Natural killer cell (primary cell): ENCODE data around the gene RUNX3. TPM values are rescaled to one million over a fixed set of nuclear protein-coding genes. Genes with fewer than 3 reads are reported as not detected.

Source experiments
- ATAC-seq, 3 donors: fragments of 150-1000 bp in 2 of 3; fragments of 200-7000 bp in 1 of 3; cut with Tn5 transposase; 1 replicate in 1 of 3; 2 replicates in 2 of 3; pipeline ENCODE4 v1.10.0; 2021; ENCODE audit warnings: mild to moderate bottlenecking in 2 of 3, moderate library complexity in 2 of 3
- DNase-seq, 2 donors: peaks; one replicate each; pipeline versions ENCODE4 v3.0.0 to v3.0.0-alpha.2; 2013 to 2021; ENCODE audit warnings: mixed read lengths in 1 of 2
- H3K27ac ChIP-seq: one replicate; pipeline ENCODE4 v1.5.1; 2013; ENCODE audit warnings: mild to moderate bottlenecking, low read length
- H3K27me3 ChIP-seq: one replicate; pipeline ENCODE4 v1.6.1; 2013; ENCODE audit warnings: low read length; ENCODE audit not compliant: control insufficient read depth, insufficient read depth
- H3K36me3 ChIP-seq: one replicate; pipeline ENCODE4 v1.6.1; 2013; ENCODE audit warnings: low read length; ENCODE audit not compliant: control insufficient read depth, insufficient read depth
- H3K4me1 ChIP-seq: one replicate; pipeline ENCODE4 v1.6.1; 2013; ENCODE audit warnings: low read length; ENCODE audit not compliant: control insufficient read depth, insufficient read depth
- H3K4me3 ChIP-seq: one replicate; pipeline ENCODE4 v1.5.1; 2013; ENCODE audit warnings: low read length
- H3K9me3 ChIP-seq: one replicate; pipeline ENCODE4 v1.6.1; 2013; ENCODE audit warnings: low read length; ENCODE audit not compliant: control insufficient read depth, insufficient read depth
- H3K27ac Mint-ChIP-seq, 2 donors: one replicate each; pipeline ENCODE4 v1.8.0; 2022; ENCODE audit warnings: mild to moderate bottlenecking in 2 of 2, mixed read lengths in 2 of 2, moderate library complexity in 1 of 2
- H3K27me3 Mint-ChIP-seq, 2 donors: one replicate each; pipeline ENCODE4 v1.8.0; 2022; ENCODE audit warnings: low read depth in 2 of 2, mixed read lengths in 2 of 2
- H3K36me3 Mint-ChIP-seq: one replicate; pipeline ENCODE4 v1.8.0; 2022; ENCODE audit warnings: mixed read lengths
- H3K4me1 Mint-ChIP-seq, 2 donors: one replicate each; pipeline ENCODE4 v1.8.0; 2022; ENCODE audit warnings: mixed read lengths in 2 of 2
- H3K4me3 Mint-ChIP-seq: one replicate; pipeline ENCODE4 v1.8.0; 2022; ENCODE audit warnings: mild to moderate bottlenecking, moderate library complexity, mixed read lengths
- H3K9me3 Mint-ChIP-seq, 2 donors: one replicate each; pipeline ENCODE4 v1.8.0; 2022; ENCODE audit warnings: mixed read lengths in 2 of 2
- WGBS: methylation state at CpG from one replicate; pipeline ENCODE4 v1.1.7; 2013; ENCODE audit warnings: missing lambda C conversion rate; ENCODE audit not compliant: insufficient coverage; 5-methylcytosine and 5-hydroxymethylcytosine counted together
- intact Hi-C: fragments of 100-400 bp; cut with micrococcal nuclease; formaldehyde crosslinking; loops from one replicate; pipeline ENCODE4 v1.14.2; 2022
- total RNA-seq, 4 donors: library from RNA; stranded (reverse); fragments of 120-200 nt in 1 of 4; gene quantifications; one replicate each; pipeline versions ENCODE4 v1.2.3 to v1.2.4, GENCODE V29; 2013 to 2022
- TF ChIP-seq, protein P1 (sequence below): fragments of 200-600 bp; IDR thresholded peaks from one replicate; pipeline ENCODE4 v1.8.0; 2022; ENCODE audit warnings: antibody characterized with exemption

RUNX3 gene
- total RNA-seq, 3 donors from 2014 or later (not counting 1 experiment from before 2014, with no cell fraction given): 537 to 630 (median 601) TPM

DNA sequence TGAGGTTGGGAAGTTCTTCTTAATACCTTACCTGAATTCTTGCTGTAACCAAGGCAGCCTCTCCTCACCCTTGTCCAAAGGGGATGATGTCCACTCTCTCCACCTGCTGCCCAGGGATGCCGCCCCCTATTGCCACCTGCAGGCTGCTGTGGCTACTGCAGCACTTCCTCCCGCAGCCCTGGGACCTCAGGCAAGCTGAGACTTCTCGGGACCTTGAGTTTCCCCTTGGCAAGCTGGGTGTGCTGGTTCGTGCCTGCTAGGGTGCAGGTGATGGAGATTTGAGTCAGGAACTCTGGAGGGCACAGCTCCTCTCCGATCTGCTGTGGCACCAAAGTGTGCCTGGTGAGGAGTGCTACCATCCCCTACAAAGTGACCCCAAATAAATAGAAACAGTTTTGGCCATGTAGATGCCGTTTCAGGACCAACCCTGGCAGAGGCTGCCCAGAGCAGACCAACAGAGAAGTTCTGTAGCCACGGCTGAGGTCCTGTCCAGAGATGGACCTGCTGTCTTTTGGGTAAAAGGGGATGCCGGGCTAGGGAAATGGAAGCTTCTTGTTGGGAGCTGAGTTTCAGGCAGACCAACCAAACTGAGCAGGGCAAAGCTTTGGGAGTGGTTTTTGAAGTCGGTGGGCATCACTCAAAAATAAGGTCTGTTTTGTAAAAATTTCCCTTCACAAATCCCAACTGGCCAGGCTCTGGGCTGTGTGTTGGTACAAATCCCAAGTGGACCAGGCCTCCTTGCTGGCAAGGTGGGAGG lies 31.7 kb downstream of the RUNX3 start:
- H3K4me1 ChIP-seq: peaks cover 76% of the 10 kb centered on the region
- 39% methylated on average over 8 of the region's 9 CpGs for WGBS
- ATAC-seq (peak; percentile 61 to 73 (median 67)), DNase-seq (peak; percentile 65 to 73)
- no peak overlapping the region for H3K4me3 ChIP-seq
- H3K27me3 Mint-ChIP-seq: no peaks in the 10 kb centered on the region
- no peaks in the 10 kb centered on the region for H3K27me3 ChIP-seq
- no peaks in the 10 kb centered on the region for H3K9me3 ChIP-seq
- H3K4me1 Mint-ChIP-seq: peaks cover 47 to 66% of the 10 kb centered on the region in 2 donors
- peaks cover under 1% of the 10 kb centered on the region for H3K36me3 Mint-ChIP-seq
- H3K27ac ChIP-seq: peak overlapping the region; percentile 55
- H3K4me3 Mint-ChIP-seq: peak overlapping the region; percentile 52
- peak overlapping the region; percentile 91 to 99 for H3K27ac Mint-ChIP-seq
- peaks cover 32% of the 10 kb centered on the region for H3K36me3 ChIP-seq
- intact Hi-C loops: loop anchor here (1.0 to 2.0 kb wide), 2 partner anchors 42 to 50 kb away; no protein-coding TSS in a partner anchor
- H3K9me3 Mint-ChIP-seq: no peaks in the 10 kb centered on the region
- TF ChIP-seq, protein P1, sequence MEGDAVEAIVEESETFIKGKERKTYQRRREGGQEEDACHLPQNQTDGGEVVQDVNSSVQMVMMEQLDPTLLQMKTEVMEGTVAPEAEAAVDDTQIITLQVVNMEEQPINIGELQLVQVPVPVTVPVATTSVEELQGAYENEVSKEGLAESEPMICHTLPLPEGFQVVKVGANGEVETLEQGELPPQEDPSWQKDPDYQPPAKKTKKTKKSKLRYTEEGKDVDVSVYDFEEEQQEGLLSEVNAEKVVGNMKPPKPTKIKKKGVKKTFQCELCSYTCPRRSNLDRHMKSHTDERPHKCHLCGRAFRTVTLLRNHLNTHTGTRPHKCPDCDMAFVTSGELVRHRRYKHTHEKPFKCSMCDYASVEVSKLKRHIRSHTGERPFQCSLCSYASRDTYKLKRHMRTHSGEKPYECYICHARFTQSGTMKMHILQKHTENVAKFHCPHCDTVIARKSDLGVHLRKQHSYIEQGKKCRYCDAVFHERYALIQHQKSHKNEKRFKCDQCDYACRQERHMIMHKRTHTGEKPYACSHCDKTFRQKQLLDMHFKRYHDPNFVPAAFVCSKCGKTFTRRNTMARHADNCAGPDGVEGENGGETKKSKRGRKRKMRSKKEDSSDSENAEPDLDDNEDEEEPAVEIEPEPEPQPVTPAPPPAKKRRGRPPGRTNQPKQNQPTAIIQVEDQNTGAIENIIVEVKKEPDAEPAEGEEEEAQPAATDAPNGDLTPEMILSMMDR: peak; percentile 84

DNA sequence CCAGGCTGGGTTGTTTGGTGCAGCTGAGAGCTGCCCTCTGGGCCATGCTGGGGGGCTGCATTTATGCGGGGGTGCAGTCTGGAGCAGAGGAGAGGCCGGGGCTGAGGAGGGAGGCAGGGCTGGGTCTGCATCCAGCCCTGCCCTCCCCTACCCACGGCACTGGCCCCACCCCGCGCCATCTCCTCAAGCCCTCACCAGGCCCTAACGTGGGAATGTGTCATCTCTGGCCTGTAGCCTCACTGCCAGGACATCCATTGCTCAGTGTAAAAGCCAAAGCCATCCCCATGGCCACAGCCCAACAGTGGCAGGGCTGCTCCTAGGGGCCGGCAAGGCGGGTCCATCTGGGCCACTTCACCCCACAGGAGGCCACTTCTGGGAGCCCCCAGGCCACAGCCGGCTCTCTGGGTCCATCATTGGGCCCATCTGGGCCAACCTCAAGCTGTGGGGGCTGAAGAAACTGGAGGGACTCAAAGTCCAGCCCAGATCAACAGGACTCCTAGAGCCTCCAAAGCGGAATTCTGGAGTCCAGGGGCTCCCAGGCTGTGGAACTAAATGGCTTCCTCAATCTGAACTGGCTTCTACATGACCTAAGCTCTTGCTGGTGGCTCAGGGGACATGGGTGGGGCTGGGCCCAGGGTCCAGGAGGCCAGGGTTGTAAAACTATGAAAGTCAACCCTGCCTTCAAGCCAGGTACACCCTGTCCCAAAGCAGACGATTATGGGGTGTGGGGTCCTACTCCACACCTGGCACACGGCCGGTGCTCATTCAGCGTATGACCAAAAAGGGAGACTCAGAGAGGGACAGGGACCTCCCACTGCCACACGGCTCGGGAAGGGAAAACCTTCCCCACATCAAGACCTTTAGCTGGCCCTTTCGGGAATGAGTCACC lies 32.6 kb downstream of the RUNX3 start:
- Mint-ChIP-seq H3K27me3 (no peaks in the 10 kb centered on the region), H3K4me1 (peaks cover 47 to 69% of the 10 kb centered on the region in 2 donors), H3K27ac (peak overlapping the region; percentile 91 to 99), H3K4me3 (no peak overlapping the region), H3K9me3 (peaks cover 0 to 3% of the 10 kb centered on the region in 2 donors), H3K36me3 (peaks cover 9% of the 10 kb centered on the region)
- 83% methylated on average over 16 of the region's 17 CpGs for whole genome bisulfite sequencing
- DNase-seq: peak in 1 of 2 donors; percentile 15
- Histone ChIP-seq H3K9me3 (no peaks in the 10 kb centered on the region), H3K36me3 (peaks cover 24% of the 10 kb centered on the region), H3K4me3 (no peak overlapping the region), H3K4me1 (peaks cover 68% of the 10 kb centered on the region), H3K27ac (peak overlapping the region; percentile 9), H3K27me3 (no peaks in the 10 kb centered on the region)
- TF ChIP-seq, protein P1: no peak
- peak in 1 of 3 donors; percentile 5 for ATAC-seq
- intact Hi-C loops: loop anchor here (1.0 to 2.0 kb wide), 2 partner anchors 41 to 49 kb away; no protein-coding TSS in a partner anchor

DNA sequence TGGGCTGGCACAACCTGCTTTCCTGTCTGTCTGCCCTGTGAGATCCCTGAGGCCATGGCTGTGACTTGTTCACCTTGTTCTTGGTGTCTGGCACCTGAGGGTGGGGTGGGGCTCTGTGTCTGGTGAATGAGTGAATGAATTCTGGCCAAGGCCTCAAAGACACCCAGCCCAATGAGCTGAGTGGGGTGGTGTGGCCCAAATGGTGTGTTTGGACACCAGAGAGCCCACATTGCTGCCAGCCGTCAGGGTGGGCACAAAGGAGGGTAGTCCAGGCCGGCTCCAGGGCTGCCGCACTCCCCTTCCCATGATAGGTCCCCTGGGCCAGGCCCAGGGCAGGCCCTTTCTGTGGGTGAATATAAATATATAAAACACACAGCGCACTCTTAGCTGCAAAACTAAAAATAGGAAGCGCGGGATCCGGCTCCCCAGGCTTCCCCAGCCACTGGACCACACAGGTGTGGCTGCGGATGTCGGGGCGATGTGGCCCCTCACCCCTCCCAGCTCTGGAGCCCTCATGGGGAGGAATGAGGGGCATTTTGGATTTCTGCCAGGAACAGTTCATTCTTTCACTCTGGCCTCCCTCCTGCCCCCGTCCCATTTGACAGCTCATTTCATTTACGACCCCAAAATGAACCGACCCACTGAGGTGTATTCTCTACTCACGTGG lies 33.3 kb downstream of the RUNX3 start:
- ATAC-seq: no peak
- peaks cover 7% of the 10 kb centered on the region for H3K9me3 ChIP-seq
- intact Hi-C loops: no loop called here

More for the DNA sequence above, 33.3 kb downstream of the RUNX3 start:
- Mint-ChIP-seq H3K4me1 (peaks cover 47 to 61% of the 10 kb centered on the region in 2 donors), H3K9me3 (peaks cover 0 to 4% of the 10 kb centered on the region in 2 donors), H3K36me3 (peaks cover 13% of the 10 kb centered on the region), H3K27ac (peak overlapping the region; percentile 77 to 99), H3K27me3 (no peaks in the 10 kb centered on the region), H3K4me3 (peak overlapping the region; percentile 47)
- Histone ChIP-seq H3K27ac (no peak overlapping the region), H3K27me3 (no peaks in the 10 kb centered on the region), H3K4me3 (no peak overlapping the region), H3K36me3 (peaks cover 16% of the 10 kb centered on the region), H3K4me1 (peaks cover 60% of the 10 kb centered on the region)
- WGBS: 61% methylated on average over 13 of the region's 14 CpGs
- peak; percentile 14 to 38 for DNase-seq
- TF ChIP-seq, protein P1: no peak
